Renal cortical epithelial cell (primary cell): ENCODE data around the gene ENG. TPM values are rescaled to one million over a fixed set of nuclear protein-coding genes. Genes with fewer than 3 reads are reported as not detected.
"Not testable (repeated sequence)": the region's sequence is repeated elsewhere in the genome, so short reads cannot be mapped to it uniquely, and the experiment has no call there.

Experiments
- DNase-seq: peaks from one replicate; pipeline ENCODE4 v3.0.0-alpha.2; 2011; ENCODE audit warnings: low read depth
- total RNA-seq: library from RNA; depleted of rRNA; stranded (reverse); fragments of >200 nt; gene quantifications from 2 replicates; pipeline ENCODE4 v1.2.3, GENCODE V29; 2014

Gene ENG
- total RNA-seq, 1 donor from 2014 or later, result 6.8 TPM

DNA sequence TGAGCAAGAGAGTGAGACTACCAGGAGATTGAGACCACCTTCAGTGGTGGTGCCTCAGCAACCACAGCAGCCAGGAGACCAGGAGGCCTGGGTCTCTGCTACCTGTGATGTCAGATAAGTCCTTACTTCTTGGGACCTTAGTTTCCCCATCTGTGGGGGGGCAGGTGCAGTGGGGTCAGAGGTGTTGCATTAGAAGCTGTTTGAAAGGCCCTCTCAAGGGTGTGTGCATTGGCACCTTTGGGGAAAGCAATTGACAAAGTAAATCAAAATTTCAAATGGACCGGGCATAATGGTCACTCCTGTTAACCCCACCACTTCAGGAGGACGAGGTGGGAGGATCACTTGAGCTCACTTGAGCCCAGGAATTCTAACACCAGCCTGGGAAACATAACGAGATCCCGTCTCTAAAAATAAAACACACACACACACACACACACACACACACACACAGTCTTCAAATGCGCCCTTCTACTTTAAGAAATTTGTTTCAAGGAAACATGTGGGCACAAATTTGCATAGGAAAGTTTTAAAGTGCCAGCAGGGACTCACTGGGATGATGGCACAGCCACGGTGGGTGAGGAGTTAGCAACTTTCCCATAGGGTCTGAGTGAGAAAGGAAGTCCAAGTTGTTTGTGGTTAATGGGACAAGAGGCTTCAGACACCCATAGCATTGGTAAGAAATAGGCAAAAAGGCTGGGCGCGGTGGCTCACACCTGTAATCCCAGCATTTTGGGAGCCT lies 24.4 kb upstream of the ENG start:
- DNase-seq, result no peak

GRCh38 chr9:127878001-127878651 lies 23.7 kb upstream of the ENG start:
- DNase-seq, result no peak

DNA sequence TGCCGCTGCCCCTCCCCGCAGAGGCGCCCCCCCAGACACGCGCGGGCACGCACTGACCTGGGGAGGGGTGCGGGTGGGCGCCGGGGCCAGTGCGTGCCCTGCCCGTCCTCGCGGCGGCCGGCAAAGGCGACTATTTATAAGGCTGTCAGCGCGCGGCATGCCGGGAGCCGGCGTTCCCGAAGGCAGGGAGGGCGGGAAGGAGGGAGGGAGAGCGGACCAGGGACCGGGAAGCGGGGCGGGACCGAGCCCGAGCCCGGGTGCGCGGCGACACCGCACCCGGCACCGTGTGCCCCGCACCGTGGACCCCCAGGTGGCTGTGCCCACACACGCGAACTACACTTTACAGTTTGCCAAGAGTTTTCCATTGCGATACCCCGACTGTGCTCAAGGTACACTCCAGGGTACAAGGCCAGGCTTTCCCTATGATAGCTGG lies 23.1 kb upstream of the ENG start, which contains the start of gene AK1:
AK1 (minus strand) TSS at position 110 of the 433 bp plus-strand sequence. CDS start 3,058 bp downstream, outside the sequence.
- DNase-seq, result no peak

GRCh38 chr9:127876764-127877562 lies 22.5 kb upstream of the ENG start:
- no peak for DNase-seq

GRCh38 chr9:127876026-127876763 lies 21.7 kb upstream of the ENG start:
- no peak for DNase-seq

DNA sequence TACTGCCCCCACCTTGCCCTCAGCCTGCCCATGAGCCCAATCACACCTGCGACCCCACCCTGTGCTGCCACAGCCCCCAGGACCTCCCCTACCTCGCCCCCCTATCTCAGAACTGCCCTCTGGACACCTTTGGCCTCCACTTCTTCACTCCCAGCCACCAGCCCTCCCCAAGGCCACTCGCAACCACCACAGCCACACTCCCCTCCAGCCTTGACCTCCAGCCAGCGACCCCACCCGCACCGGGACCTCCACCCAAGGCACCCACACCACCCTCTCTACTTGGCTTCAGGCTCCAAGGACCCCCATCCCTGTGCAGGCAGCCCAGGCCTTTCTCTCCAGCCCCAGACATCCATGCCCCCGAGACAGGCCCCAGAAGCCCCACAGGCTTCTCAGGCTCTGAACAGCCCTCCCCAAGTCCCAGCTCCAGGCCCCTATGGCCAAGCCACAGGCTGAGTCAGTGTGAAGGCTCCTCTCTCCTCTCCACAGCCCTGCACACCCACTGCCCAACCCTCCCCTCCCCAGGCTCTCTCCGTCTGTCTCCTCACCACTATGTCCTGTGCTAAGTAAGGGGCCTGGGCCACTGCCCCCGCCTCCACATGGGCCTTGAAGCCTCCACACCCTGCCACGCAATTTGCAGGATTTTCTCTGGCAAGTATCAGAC lies 21.0 kb upstream of the ENG start:
- DNase-seq, result no peak

- DNase-seq, result peak; percentile 31
These were observed 20.1 kb upstream of the ENG start for GRCh38 chr9:127874301-127875221.

- DNase-seq, result no peak
These were observed 19.4 kb upstream of the ENG start for GRCh38 chr9:127873886-127874285.

DNA sequence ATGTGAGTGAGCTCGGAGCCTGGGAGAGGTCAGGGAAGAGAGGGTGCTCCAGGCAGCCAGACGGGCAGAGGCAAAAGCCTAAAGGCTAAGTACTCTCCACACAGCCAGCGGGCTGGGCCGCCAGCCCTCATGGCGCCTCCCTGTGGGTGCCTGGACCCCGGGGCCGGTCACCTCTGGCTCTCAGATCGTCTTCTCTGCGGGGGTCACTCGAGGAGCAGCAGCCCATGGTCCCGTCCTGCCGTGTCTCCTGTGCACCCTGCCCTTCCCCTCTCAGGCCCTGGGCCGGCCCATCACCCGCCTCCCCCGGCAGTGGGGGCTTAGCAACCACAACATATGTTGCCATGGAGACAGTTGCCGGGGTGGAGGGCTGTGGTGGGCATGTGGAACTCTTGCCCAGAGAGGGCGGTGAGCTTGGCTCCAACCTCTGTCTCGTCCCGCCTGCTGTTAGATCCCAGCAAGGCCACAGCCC lies 18.8 kb upstream of the ENG start:
- DNase-seq, result no peak

DNA sequence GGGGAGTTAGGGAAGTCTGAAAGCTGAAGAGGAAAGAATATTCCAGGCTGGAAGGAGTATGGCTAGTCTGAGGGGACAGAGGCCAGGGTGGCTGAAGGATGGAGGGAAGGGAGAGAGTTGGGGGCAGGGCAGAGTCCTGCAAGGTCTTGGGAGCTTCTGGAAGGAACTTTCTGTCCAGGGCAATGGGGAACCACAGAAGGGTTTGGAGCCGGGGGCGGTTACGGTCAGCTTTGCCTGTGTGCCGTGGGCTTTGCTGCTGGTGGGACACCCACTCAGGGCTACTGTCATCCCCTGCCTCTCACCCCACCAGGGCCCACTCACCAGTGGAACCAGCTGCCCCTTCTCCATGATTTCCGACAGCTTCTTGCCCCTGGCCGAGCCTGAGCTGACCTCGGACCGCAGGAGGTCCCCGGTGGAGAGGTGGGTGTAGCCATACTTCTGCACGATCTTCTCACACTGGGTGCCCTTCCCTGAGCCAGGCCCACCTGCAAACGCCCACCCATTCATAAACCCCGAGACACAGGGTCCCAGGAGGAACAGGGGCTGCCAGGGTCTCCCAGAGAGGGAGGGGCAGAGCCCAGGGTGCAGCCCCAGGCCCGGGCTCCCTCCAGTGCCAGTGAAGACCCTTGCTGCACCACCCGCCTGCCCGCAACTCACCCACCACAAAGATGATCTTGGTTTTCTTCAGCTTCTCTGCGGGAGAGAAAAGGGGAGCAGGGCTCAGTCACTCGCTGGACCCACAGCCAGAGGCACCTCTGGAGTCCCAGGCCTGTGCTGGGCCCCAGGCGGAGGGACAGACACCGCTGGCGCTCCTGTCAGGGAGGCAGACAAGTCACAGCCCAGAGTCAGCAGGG lies 18.1 kb upstream of the ENG start:
- DNase-seq, result no peak

DNA sequence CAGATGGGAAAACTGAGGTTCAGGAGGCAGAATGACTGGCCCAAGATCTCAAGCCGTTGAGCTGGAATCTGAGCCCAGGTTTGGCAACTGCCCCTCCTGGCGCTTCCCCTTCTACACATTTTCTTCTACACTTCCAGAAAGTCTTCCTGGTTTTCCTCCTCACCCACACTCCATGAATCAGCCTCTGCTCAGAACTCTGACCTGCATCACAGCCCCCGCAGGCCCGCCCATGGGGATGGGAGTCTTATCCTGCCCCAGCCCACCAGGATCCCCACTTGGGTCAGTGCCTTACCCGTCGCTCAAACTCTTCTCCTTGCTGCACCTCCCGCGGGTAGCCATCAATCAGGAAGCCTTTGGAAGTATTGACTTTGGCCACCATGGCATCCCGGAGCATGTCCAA lies 17.1 kb upstream of the ENG start:
- no peak for DNase-seq

DNA sequence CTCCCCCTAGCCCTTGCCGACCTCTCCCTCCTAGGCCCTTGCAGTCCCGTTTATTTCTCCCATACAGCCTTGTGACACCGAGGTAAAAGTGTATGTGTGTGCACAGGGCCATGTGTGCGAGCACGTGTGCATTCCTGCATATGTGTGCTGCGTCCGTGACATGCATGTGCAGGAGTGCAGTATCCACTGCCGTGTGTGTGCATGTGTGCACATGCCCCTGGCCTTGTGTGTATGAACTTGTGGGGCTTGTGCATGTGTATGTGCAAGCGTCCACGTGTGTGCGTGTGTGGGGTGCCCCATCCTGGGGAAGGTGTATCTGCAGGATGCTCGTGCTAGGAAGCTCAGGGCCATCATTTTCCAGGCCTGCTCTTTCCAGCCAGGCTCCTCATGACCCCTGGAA lies 16.4 kb upstream of the ENG start:
- DNase-seq, result no peak

- not testable (repeated sequence) for DNase-seq
These were observed 15.7 kb upstream of the ENG start for GRCh38 chr9:127870153-127870491.

- DNase-seq, result peak; percentile 54
These were observed 15.1 kb upstream of the ENG start for GRCh38 chr9:127869310-127870152.

GRCh38 chr9:127868278-127868902 lies 13.9 kb upstream of the ENG start:
- no peak for DNase-seq

DNA sequence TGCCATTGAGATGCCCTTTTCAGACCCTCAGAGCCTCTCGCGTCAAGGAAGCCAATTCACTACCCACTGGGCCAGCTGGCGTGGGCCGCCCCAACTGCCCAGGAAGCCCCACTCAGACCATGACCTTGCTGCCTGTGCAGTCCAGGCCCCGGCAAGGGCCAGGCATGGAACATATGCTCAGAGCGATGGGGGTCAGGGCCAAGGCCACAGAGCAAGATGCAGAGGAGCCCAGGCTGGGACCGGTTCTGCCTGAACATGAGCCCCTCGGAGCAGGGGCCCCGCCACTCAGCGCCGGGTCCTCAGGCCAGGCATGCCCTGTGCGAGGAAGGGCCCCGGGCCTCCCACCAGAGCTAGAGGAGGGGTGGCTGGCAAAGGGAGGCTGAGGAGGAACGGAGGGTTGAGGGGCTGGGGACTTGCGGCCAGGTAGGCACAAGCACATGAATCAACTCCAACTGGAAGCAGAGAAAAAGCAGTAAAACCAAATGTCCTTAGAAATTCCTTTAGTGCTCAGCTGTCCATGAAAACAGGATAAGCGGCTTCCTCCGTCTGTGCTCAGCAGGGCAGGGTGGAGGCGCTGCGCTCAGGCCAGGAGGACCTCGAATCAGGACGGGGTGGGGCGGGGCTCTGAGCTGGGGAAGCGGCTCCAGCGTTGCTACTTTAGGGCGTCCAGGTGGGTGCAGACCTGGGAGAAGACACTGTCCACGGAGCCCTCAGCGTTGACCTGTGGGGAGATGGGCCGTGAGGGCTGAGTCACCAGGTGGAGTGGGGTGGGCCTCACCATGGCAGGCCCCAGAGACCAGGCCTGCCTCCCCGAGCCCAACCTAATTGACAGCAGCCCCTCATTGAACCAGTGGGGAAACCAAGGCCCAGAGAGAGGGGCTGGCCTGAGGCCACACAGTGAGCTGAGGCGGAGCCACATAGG lies 13.2 kb upstream of the ENG start:
- no peak for DNase-seq

GRCh38 chr9:127866535-127866934 lies 12.1 kb upstream of the ENG start:
- DNase-seq, result no peak
